DOHH2 (cell line): ENCODE data around the gene NCKIPSD.

Experiments used
- H3F3A ChIP-seq: fragments of 200-600 bp; sonication (generic), shearing (Covaris generic); 2 replicates; pipeline ENCODE4 v1.6.0; 2016; ENCODE audit warnings: antibody characterized with exemption, mild to moderate bottlenecking; ENCODE audit not compliant: control insufficient read depth, insufficient read depth
- H3K27ac ChIP-seq: fragments of 200-600 bp; sonication (generic); 2 replicates; pipeline ENCODE4 v1.5.1; 2014; ENCODE audit warnings: low read depth, mild to moderate bottlenecking, low read length, moderate library complexity
- H3K27me3 ChIP-seq: fragments of 200-600 bp; sonication (generic); 2 replicates; pipeline ENCODE4 v1.6.1; 2014; ENCODE audit warnings: mild to moderate bottlenecking, low read length, mixed read lengths; ENCODE audit not compliant: control insufficient read depth
- H3K36me3 ChIP-seq: fragments of 200-600 bp; sonication (generic); 2 replicates; pipeline ENCODE4 v1.6.1; 2014; ENCODE audit warnings: mild to moderate bottlenecking, low read length, moderate library complexity, mixed read lengths; ENCODE audit not compliant: control insufficient read depth
- H3K4me1 ChIP-seq: fragments of 200-600 bp; sonication (generic); 2 replicates; pipeline ENCODE4 v1.6.1; 2014; ENCODE audit warnings: mild to moderate bottlenecking, low read length, mixed read lengths; ENCODE audit not compliant: control insufficient read depth
- H3K4me2 ChIP-seq: fragments of 200-600 bp; sonication (generic); 2 replicates; pipeline ENCODE4 v1.6.0; 2014; ENCODE audit warnings: mild to moderate bottlenecking, low read length, moderate library complexity
- H3K4me3 ChIP-seq: fragments of 200-600 bp; sonication (generic); 2 replicates; pipeline ENCODE4 v1.5.1; 2014; ENCODE audit warnings: mild to moderate bottlenecking, low read length, mixed read lengths
- H3K79me2 ChIP-seq: fragments of 200-600 bp; sonication (generic); 2 replicates; pipeline ENCODE4 v1.6.1; 2014; ENCODE audit warnings: mild to moderate bottlenecking, low read length, mixed read lengths; ENCODE audit not compliant: control insufficient read depth
- H3K9me2 ChIP-seq: fragments of 200-600 bp; sonication (generic); replicated peaks from 2 replicates; pipeline ENCODE4 v1.6.1; 2014; ENCODE audit warnings: mild to moderate bottlenecking, low read length, mixed read lengths; ENCODE audit not compliant: control insufficient read depth
- H3K9me3 ChIP-seq: fragments of 200-600 bp; sonication (generic); 2 replicates; pipeline ENCODE4 v1.6.1; 2014; ENCODE audit warnings: antibody characterized with exemption, low read length, mixed read lengths; ENCODE audit not compliant: control insufficient read depth, insufficient read depth
- H4K20me1 ChIP-seq: fragments of 200-600 bp; sonication (generic); 2 replicates; pipeline ENCODE4 v1.6.0; 2014; ENCODE audit warnings: low read depth, mild to moderate bottlenecking, antibody characterized with exemption, low read length, moderate library complexity; ENCODE audit not compliant: control insufficient read depth, insufficient read depth
- CTCF ChIP-seq: fragments of 200-600 bp; sonication (generic); IDR thresholded peaks from one replicate; pipeline ENCODE4 v1.5.1; 2014; ENCODE audit warnings: antibody characterized with exemption, mild to moderate bottlenecking, low read depth, low read length; ENCODE audit not compliant: poor library complexity, severe bottlenecking
- EZH2phosphoT487 ChIP-seq: fragments of 200-600 bp; sonication (generic); IDR thresholded peaks from 2 replicates; pipeline ENCODE4 v1.6.1; 2017; ENCODE audit warnings: borderline replicate concordance, mild to moderate bottlenecking, antibody characterized with exemption, low read length, moderate library complexity, mixed read lengths

NCKIPSD gene

DNA sequence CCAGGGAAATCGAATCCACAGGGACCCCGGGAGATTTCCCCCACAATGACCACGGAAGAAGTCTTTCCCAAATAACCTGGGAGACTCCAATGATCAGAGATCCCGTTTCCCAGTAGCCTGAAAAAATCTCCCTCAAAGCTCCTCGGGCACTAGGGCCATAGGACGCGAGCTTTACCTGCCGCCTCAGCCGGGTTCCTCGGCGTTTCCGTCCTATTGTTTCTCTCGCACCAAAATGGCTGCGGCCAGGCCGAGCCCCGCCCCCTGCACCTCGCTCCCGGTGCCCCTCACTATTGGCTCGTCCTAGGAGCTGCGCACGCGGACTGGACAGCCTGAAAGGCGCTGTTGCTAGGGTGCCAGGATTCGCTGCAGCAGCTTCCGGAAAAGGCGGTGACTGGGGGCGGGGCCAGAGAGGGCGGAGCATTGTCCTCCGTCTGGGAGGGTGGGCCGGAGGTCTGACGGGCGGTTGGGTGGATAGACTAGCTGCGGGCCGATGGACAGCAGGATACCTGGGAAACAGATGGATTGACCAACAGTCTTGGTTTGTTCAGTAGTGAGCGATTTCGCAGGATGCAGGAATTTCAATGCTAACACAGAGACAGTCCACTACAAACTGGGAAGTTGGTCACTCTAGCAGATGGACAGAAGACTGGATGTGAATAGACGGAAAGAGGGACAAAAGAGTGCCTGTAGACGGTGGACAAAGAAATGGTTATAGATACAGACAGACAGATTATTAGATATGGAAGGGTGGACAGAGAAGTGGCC is 31.4 kb upstream of the NCKIPSD start, which contains the start of gene IP6K2:
IP6K2 (minus strand) TSS at position 240 of the 765 bp plus-strand sequence. CDS start 21,930 bp downstream, outside the sequence.
- Histone ChIP-seq H3K27me3 (no peaks in the 10 kb centered on the region), H3K4me3 (peak within 1 kb of the TSS; percentile 98), H3K36me3 (peaks cover 42% of the 10 kb centered on the region), H3K4me2 (peak within 1 kb of the TSS; percentile 91), H3K27ac (peak within 1 kb of the TSS; percentile 54), H3K79me2 (peaks cover 49% of the 10 kb centered on the region), H3F3A (no peaks in the 10 kb centered on the region), H3K9me3 (no peaks in the 10 kb centered on the region), H4K20me1 (peaks cover 3% of the 10 kb centered on the region; the same call in 1 of the 2 replicates), H3K9me2 (no peaks in the 10 kb centered on the region), H3K4me1 (peaks cover 19% of the 10 kb centered on the region)
- TF ChIP-seq CTCF (no peak), EZH2phosphoT487 (no peak)

DNA sequence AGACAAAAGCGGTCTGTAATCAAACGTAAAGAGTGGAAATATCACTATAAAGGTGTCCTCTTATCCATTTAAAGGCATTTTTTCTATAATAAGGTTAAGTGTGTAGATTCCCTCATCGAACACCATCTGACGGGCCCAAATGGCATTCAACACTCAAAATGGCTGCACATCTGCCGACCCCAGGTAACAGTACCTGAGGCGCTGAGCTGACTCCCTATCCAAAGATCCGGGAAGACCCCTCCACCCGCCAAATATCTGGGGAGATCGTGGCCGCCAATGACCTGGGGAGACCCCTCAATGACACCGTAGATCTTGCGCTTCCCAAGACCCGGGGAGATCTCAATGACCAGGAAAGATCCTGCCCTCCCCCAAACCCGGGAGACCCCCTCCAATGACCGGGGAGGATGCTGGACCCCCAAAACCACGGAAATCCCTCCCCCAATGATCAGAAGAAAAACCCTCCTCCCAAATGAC is 30.8 kb upstream of the NCKIPSD start:
- Histone ChIP-seq H3K36me3 (peaks cover 45% of the 10 kb centered on the region), H4K20me1 (peaks cover 3% of the 10 kb centered on the region; the same call in 1 of the 2 replicates), H3K79me2 (peaks cover 55% of the 10 kb centered on the region), H3K4me3 (peak overlapping the region; percentile 98), H3K9me3 (no peaks in the 10 kb centered on the region), H3K27me3 (no peaks in the 10 kb centered on the region), H3K4me1 (peaks cover 19% of the 10 kb centered on the region), H3K9me2 (no peaks in the 10 kb centered on the region), H3K27ac (peak overlapping the region; percentile 54), H3F3A (no peaks in the 10 kb centered on the region), H3K4me2 (peak overlapping the region; percentile 63)
- TF ChIP-seq CTCF (no peak), EZH2phosphoT487 (no peak)

- no peaks in the 10 kb centered on the region for H3K27me3 ChIP-seq
- H3K79me2 ChIP-seq: peaks cover 68% of the 10 kb centered on the region
- no peaks in the 10 kb centered on the region for H3K9me3 ChIP-seq
- H4K20me1 ChIP-seq: peaks cover 3% of the 10 kb centered on the region; the same call in 1 of the 2 replicates
- H3K4me2 ChIP-seq: peak overlapping the region; percentile 63
- H3F3A ChIP-seq: no peaks in the 10 kb centered on the region
- peak overlapping the region; percentile 98 for H3K4me3 ChIP-seq
- H3K27ac ChIP-seq: no peak overlapping the region
- peaks cover 20% of the 10 kb centered on the region for H3K4me1 ChIP-seq
- peaks cover 56% of the 10 kb centered on the region for H3K36me3 ChIP-seq
- no peaks in the 10 kb centered on the region for H3K9me2 ChIP-seq
- no peak for TF ChIP-seq EZH2phosphoT487
- no peak for TF ChIP-seq CTCF
Measured at GRCh38 chr3:48715174-48715800, 29.6 kb upstream of the NCKIPSD start.
